ENCODE results near the gene ENGASE.

ENGASE gene

DNA sequence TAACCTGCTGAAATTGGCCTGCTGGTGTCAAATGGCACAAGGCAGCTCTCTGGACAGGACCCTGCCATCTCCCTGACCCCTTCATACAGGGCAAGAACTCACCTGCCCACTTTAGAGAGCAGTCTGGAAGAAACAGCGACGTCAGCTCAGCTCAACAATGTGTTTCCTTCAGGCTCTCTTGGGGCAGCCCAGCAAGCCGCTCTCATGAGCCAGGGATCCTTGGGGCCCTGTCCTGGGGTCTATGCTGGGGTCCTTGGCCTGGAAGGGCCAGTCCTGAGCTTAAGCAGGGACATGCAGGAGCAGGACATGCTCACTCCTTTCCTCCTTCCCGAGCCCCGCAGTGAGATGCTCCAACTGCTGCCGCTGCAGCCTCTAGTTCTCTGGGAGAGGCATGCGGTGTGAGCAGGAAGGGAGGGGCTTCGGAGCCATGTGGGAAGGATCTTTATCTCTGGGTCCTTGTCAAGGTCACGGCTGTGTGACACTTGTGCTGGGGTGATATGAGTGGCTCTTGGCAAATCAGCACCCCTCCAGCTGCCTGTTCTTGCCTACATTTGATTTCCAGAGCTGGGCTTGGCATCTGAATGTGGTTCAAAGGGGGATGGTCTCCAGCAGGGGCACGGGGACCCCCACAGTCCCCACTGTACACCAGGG is 47.2 kb upstream of the ENGASE start:
- H3K18ac ChIP-seq (ENCODE audit: low read length), result peak overlapping the region; percentile 31
- H3K27ac ChIP-seq (replicated peaks; ENCODE audit: low read length), result no peak overlapping the region

DNA sequence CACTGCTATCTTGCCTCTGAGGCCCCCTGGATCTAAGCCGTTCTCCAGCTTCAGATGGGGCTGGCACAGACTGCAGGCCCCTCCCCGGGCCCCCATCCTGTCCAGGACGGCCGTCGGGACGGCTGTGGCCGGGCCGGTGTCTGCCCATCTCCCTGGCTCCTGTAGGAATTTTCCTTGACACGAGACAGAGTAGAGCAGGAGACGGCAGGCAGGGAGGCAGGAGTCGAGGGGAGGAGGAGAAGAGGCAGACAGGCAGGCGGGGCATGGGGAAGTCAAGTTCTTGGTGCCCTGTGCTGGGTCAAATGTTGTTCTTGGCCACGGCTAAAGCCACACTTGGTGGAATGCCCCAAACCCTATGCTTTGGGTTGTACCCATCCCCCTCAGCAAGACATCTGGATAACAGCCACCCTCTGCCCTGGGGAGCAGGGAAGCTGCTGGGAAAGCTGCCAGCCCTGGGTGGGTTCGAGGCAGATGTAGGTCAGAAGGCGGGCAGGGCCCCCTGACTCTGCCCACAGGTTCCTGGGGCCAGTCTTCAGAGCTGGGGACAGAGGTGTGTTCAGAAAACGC is 46.6 kb upstream of the ENGASE start:
- H3K27ac ChIP-seq (replicated peaks; ENCODE audit: low read length), result no peak overlapping the region
- H3K4me3 ChIP-seq (ENCODE audit: low read length in 2 of 2), result no peak overlapping the region
- peak overlapping the region; percentile 43 for H2BK15ac ChIP-seq (ENCODE audit: low read length)
- H2BK120ac ChIP-seq (ENCODE audit: low read depth, low read length), result no peak overlapping the region
- no peak overlapping the region for H3K14ac ChIP-seq (ENCODE audit: low read length)
- no peak overlapping the region for H3K4me2 ChIP-seq (ENCODE audit: insufficient read depth, low read length, poor library complexity, severe bottlenecking)
- H3K18ac ChIP-seq (ENCODE audit: low read length), result no peak overlapping the region
- no peak overlapping the region for H2BK12ac ChIP-seq (ENCODE audit: low read length)
- H3K4me1 ChIP-seq (ENCODE audit: control insufficient read depth in 2 of 2, insufficient read depth in 1 of 2, low read depth in 1 of 2, low read length in 2 of 2), result peaks cover 5 to 10% of the 10 kb centered on the region in 2 donors
- peaks cover 0 to 83% (median 12%) of the 10 kb centered on the region in 3 experiments for H3K27me3 ChIP-seq (ENCODE audit: control insufficient read depth in 3 of 3, insufficient read depth in 3 of 3, low read depth in 1 of 3, low read length in 3 of 3)
- DNase-seq (ENCODE audit: low spot score), result no peak
- H4K8ac ChIP-seq (ENCODE audit: low read depth, low read length), result no peak overlapping the region
- no peak overlapping the region for H3K9ac ChIP-seq (ENCODE audit: low read depth, low read length, poor library complexity)
- no peak overlapping the region for H4K91ac ChIP-seq (ENCODE audit: low read depth, low read length, poor library complexity)
- H3K9me3 ChIP-seq (replicated peaks in 1 of 2; ENCODE audit: control insufficient read depth in 2 of 2, insufficient read depth in 1 of 2, low read depth in 1 of 2, low read length in 2 of 2), result no peaks in the 10 kb centered on the region
- WGBS, 2 donors (ENCODE audit: extremely low coverage in 2 of 2, insufficient read length in 2 of 2, insufficient replicate concordance in 1 of 2), result no CpG with 5 or more reads among the region's 16 CpGs
- no peaks in the 10 kb centered on the region for H3K79me1 ChIP-seq (ENCODE audit: low read depth, low read length)
- H3K23ac ChIP-seq (ENCODE audit: low read depth, low read length, poor library complexity), result no peak overlapping the region
- H3K4ac ChIP-seq (ENCODE audit: low read length), result no peak overlapping the region
- peak overlapping the region; percentile 20 for H2BK5ac ChIP-seq (ENCODE audit: low read length)
- no peak overlapping the region for H2AFZ ChIP-seq (ENCODE audit: low read length)
- H3K36me3 ChIP-seq (replicated peaks in 1 of 2; ENCODE audit: control insufficient read depth in 2 of 2, insufficient read depth in 2 of 2, low read length in 2 of 2), result no peaks in the 10 kb centered on the region
- H2AK5ac ChIP-seq (ENCODE audit: low read depth, low read length), result peak overlapping the region; percentile 24

More for the DNA sequence above, 47.2 kb upstream of the ENGASE start:
- Histone ChIP-seq H3K23ac (ENCODE audit: low read depth, low read length, poor library complexity) (peak overlapping the region; percentile 39), H3K9ac (ENCODE audit: low read depth, low read length, poor library complexity) (no peak overlapping the region), H3K4me1 (ENCODE audit: control insufficient read depth in 2 of 2, insufficient read depth in 1 of 2, low read depth in 1 of 2, low read length in 2 of 2) (peaks cover 5 to 10% of the 10 kb centered on the region in 2 donors), H3K14ac (ENCODE audit: low read length) (no peak overlapping the region), H3K4me2 (ENCODE audit: insufficient read depth, low read length, poor library complexity, severe bottlenecking) (no peak overlapping the region), H2AFZ (ENCODE audit: low read length) (peak overlapping the region; percentile 76), H2BK5ac (ENCODE audit: low read length) (peak overlapping the region; percentile 20), H4K91ac (ENCODE audit: low read depth, low read length, poor library complexity) (no peak overlapping the region), H3K4me3 (ENCODE audit: low read length in 2 of 2) (no peak overlapping the region), H3K79me1 (ENCODE audit: low read depth, low read length) (no peaks in the 10 kb centered on the region), H2BK15ac (ENCODE audit: low read length) (peak overlapping the region; percentile 43), H2BK12ac (ENCODE audit: low read length) (no peak overlapping the region), H2AK5ac (ENCODE audit: low read depth, low read length) (peak overlapping the region; percentile 24), H3K9me3 (replicated peaks in 1 of 2; ENCODE audit: control insufficient read depth in 2 of 2, insufficient read depth in 1 of 2, low read depth in 1 of 2, low read length in 2 of 2) (no peaks in the 10 kb centered on the region), H2BK120ac (ENCODE audit: low read depth, low read length) (no peak overlapping the region), H4K8ac (ENCODE audit: low read depth, low read length) (no peak overlapping the region), H3K27me3 (ENCODE audit: control insufficient read depth in 3 of 3, insufficient read depth in 3 of 3, low read depth in 1 of 3, low read length in 3 of 3) (peaks cover 0 to 86% (median 15%) of the 10 kb centered on the region in 3 experiments), H3K36me3 (replicated peaks in 1 of 2; ENCODE audit: control insufficient read depth in 2 of 2, insufficient read depth in 2 of 2, low read length in 2 of 2) (no peaks in the 10 kb centered on the region), H3K4ac (ENCODE audit: low read length) (no peak overlapping the region)
- DNase-seq (ENCODE audit: low spot score), result no peak
- no CpG with 5 or more reads among the region's 10 CpGs for WGBS, 2 donors (ENCODE audit: extremely low coverage in 2 of 2, insufficient read length in 2 of 2, insufficient replicate concordance in 1 of 2)

DNA sequence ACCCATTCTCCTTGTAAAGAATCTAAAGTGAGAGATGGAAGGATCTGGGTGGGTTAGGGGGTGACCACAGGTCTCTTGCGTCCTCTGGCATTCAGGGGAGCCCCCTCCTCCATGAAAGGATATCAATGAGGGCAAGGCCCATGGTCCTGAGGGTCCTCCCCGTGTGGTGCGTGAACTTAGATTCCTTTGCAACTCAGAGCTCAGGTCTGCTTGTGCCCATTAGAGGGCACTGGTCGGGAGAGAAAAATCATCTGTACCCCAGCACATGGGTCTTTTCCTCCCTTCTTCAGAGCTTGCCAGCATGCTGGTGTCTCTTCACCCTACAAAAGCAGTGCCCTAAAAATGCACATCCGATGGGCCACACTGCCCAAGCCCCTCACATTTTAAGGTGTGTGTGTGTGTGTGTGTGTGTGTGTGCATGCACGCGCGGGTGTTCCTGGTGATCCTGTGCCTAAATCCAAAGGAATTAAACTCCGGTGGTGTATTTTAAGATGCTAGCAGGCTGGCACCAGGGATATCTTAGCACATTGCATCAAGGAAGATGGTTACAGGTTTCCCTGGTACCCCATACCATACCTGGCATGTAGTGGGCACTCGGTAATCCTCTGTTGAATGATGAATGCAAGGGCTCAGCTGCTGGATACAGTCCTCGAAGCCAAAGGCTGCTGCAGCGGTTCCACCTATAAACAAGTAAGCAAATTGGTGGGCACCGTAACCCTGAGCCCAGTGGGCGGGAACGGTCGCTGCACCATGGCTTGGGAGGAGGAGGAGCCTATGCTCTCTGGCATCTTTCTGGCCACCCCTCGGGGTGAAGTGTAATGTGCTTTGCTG is 45.9 kb upstream of the ENGASE start:
- Histone ChIP-seq H4K91ac (ENCODE audit: low read depth, low read length, poor library complexity) (no peak overlapping the region), H3K79me1 (ENCODE audit: low read depth, low read length) (no peaks in the 10 kb centered on the region), H3K9me3 (replicated peaks in 1 of 2; ENCODE audit: control insufficient read depth in 2 of 2, insufficient read depth in 1 of 2, low read depth in 1 of 2, low read length in 2 of 2) (no peaks in the 10 kb centered on the region), H3K9ac (ENCODE audit: low read depth, low read length, poor library complexity) (no peak overlapping the region), H2BK120ac (ENCODE audit: low read depth, low read length) (no peak overlapping the region), H2BK5ac (ENCODE audit: low read length) (peak overlapping the region; percentile 20), H2BK15ac (ENCODE audit: low read length) (peak overlapping the region; percentile 15), H3K14ac (ENCODE audit: low read length) (no peak overlapping the region), H3K36me3 (replicated peaks in 1 of 2; ENCODE audit: control insufficient read depth in 2 of 2, insufficient read depth in 2 of 2, low read length in 2 of 2) (no peaks in the 10 kb centered on the region), H3K4me2 (ENCODE audit: insufficient read depth, low read length, poor library complexity, severe bottlenecking) (no peak overlapping the region), H3K4me3 (ENCODE audit: low read length in 2 of 2) (no peak overlapping the region), H3K27me3 (ENCODE audit: control insufficient read depth in 3 of 3, insufficient read depth in 3 of 3, low read depth in 1 of 3, low read length in 3 of 3) (peaks cover 0 to 81% (median 12%) of the 10 kb centered on the region in 3 experiments), H3K27ac (replicated peaks; ENCODE audit: low read length) (no peak overlapping the region), H2AFZ (ENCODE audit: low read length) (no peak overlapping the region), H4K8ac (ENCODE audit: low read depth, low read length) (no peak overlapping the region), H2AK5ac (ENCODE audit: low read depth, low read length) (no peak overlapping the region), H3K4ac (ENCODE audit: low read length) (no peak overlapping the region), H3K4me1 (ENCODE audit: control insufficient read depth in 2 of 2, insufficient read depth in 1 of 2, low read depth in 1 of 2, low read length in 2 of 2) (peaks cover 3 to 10% of the 10 kb centered on the region in 2 donors), H3K18ac (ENCODE audit: low read length) (no peak overlapping the region), H2BK12ac (ENCODE audit: low read length) (no peak overlapping the region), H3K23ac (ENCODE audit: low read depth, low read length, poor library complexity) (no peak overlapping the region)
- no peak for DNase-seq (ENCODE audit: low spot score)
- WGBS, 2 donors (ENCODE audit: extremely low coverage in 2 of 2, insufficient read length in 2 of 2, insufficient replicate concordance in 1 of 2), result no CpG with 5 or more reads among the region's 17 CpGs

All from neuronal stem cell (in vitro differentiated cells).